ENCODE data around the gene TMEM184B.

TMEM184B gene

DNA sequence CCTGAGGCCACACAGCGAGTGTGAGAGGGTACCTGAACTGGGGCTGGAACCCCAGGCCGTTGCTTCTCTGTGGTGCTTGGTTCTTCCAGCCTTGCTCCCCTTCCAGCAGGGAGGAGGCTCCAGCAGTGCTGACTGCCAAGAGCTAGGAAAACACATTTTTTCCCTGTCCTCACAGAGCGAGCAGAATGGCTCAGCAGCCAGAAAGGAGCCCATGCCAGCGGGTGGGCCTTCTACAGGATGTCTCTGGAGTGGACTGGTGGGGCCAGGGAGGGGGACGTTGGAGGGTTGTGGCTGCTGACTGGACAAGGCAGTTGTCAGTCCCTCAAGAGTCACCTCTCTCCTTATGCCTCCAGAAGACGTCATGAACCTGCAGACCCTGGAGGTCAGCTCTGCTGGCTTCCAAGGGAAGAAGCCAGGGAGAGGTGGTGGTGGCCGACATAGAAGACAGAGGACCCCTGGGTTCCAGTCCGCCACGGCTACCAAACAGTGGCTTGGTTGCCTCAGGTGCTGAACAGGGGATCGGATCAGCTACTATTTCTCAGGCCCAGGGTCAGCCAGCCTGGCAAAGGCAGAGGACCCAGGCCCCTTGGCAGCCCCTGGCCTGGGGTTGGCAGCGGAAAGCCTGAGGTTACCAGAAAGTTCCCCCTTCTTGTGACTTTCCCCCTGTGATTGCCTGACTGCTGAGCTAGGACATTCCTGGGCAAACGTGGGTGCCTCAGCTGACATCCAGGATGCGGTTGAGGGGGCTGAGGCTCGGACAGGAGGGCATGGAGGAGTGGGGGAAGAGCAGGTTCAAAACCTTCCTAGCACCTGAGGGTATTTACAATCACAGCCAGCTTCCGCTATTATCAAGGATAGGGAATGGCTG lies 67.3 kb downstream of the TMEM184B start:
- no peak for DNase-seq

DNA sequence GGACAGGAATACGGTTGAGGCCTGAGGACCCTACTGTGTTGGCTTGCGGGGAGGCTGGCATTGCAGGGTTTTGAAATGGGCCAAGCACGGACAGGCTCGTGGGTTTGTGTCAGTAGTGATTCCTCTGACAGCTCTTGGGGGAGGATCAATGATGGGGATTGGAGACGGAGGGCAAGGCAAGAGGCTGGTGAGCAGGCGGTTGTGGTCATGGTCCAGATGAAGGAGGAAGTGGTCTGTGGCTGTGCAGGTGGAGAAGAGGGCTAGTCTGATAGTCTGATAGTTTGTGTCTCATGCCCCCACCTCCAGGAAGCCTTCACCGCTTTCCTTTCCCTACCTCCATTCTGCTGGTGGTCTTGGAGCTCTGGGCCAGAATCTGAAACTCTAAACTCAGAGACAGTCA lies 68.0 kb downstream of the TMEM184B start:
- DNase-seq = no peak

DNA sequence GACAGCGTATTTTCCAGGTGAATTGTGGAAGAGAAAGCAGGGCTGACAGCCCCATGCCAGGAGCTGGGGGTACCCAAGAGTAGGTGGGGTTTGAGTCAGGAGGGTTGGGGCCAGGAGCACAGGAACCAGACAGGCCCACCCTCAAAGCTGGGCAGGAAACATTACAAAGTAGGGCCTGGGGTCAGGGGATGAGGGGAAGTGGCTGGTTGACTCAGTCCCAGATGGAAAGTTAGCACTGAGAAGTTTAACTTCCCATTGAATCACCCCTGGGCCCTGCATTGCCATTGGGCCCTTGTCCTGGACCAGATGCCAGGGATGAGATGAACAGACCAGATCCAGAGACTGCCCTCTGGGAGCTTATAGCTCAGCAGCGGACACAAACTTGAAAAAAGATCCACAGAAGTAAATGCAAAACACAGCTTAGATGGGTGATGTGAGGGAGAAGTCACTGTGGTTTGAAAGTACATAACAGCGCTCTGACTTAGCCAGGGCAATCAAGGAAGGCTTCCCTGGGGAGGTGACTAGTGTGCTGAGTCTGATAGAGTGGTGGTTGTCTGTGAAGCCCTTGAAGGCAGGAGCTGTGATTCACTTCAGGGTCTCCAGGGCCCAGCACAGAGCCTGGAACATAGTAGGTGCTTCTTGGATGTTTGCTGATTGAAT lies 68.8 kb downstream of the TMEM184B start:
- no peak for DNase-seq

DNA sequence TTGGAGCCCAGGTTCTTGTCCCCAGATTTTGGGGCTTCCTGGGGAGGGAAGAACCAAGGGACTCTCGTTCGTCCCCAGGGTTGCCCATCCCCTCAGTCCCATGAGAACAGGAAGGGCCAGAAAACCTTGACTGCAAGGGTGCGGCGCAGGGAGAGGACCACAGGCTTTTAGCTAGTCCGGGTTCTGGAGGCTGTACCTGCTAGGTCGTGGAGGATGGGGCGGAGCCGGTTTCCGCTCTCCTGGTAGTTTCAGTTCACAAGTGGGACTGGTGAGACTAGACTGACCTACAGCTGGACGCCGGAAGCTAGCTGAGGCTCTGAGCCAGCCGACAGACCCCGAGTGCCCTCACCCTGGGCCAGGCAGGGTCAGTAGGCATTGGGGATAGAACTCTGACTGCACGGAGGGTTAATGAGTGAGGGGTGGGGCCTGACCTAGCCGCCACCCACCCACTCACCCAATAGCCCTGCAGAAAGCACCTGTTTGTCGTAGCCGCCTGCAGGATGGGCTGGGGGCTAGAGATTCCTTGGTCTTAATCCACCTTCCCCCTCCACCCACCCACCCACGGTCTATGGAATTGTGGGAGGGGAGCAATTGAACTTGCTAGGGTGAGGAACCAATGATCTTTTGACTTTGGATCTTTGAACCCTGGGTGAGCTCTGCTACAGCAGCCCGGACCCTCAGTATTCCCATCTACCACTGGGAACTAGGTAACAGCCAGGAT lies 69.6 kb downstream of the TMEM184B start:
- peak; percentile 65 for DNase-seq

DNA sequence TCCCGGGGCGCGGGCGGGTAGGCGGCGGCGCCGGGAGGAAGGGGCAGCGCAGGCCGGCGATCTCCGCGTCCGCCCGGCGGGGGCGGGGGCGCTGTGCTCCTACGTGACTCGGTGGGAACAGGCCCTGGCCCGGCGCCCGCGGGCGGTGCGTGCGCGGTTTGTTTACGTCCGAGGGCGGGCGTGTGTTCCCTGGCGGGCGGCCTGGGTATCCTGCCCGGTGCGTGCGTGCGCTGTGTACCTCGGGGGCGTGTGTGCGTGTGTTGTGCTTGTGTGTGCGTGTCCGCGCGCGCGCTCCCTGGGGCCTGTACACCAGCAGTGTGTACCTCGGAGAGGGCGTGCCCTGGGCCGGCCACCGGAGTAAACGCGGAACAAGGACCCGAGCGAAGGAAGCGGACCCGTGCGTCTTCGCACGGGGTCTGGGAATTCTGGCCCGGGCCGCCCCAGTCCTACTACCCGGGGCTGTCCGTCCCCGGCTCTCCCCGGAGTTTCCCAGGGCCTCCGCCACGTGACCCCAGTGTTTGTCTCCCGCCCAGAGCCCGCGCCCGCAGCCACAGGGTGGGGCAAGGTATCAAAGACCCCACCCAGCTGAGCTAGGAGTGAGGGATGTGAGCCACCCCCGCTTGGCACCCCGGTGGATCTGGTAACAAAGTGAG lies 70.2 kb downstream of the TMEM184B start:
- peak; percentile 80 for DNase-seq

DNA sequence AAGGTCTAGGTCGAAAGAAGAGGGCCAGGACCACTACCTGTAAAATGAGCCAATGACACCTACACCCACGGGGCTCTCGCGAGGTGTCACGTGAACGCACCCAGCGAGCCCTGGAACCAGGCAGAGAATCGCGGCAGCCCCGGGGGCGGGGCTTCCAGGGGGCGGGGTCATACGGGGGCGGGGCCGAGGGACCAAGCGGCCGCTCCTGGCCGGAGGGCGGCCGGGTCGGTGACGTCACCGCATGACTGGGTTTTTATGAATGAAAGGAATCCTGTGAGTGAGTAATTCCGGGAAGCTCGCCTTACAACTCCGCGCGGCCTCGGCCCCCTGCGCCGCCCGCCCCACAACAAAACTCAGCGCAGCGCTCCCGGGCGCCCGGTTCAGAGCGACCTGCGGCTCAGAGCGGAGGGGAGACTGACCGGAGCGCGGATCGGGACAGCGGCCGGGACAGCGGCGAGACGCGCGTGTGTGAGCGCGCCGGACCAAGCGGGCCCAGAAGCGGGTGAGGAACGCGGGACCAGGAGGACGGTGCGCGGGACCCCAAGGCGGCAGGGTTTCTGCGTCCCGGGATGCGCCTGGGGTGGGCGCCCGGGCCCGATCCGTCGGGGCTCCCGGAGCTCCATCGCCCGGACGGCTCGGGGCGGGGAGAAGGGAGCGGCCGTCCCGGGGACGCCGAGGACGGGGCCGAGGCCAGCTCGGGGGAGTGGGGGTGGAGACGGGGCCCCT lies 70.9 kb downstream of the TMEM184B start, which contains the start of gene MAFF:
Gene MAFF, plus strand, starts transcription at position 284 of the 726 bp plus-strand sequence. CDS start 11,860 bp downstream, outside the sequence.
- peak; percentile 91 for DNase-seq

DNA sequence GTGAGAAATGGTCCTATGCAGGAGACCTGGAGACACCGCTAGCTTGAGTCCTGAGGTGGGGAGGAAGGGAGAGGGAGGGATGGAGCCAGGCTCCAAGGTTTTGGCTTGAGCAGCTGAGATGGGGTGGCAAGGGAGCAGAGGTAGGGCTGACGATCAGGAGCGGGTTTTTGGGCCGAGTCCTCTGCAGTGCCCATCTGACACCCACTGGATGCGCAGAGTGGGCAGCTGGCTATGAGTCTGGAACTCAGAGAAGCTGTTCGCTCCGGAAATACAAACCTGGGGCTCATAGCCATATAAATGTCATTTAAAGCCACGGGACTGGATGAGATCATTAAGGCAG lies 71.5 kb downstream of the TMEM184B start:
- peak; percentile 75 for DNase-seq

DNA sequence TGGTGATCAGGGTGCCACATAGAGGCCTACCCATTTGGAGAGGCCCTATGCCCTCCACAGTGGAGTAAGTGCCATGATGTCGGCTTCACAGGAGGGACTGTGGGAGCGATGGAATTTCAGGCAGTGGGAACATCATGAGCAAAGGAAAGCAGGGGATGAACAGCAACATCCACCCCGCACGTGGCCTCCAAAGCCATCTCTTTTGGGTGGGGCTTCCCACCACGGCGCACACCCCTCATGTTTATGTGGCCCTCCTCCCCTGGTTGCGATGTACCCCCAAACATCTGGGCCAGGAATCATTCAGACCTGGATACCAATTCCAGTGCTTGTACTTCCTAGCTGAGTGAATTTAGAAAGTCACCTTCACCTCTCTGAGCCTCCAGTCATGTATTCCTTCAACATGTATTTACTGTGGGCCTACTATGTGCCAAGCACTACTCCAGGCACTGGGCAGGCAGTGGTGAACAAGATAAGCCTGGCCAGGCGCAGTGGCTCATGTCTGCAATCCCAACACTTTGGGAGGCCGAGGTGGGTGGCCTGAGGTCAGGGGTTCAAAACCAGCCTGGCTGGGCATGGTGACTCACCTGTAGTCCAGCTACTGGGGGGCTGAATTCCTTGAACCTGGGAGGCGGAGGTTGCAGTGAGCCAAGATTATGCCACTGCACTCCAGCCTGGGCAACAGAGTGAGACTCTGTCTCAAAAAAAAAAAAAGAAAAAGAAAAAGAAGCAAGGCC lies 72.8 kb downstream of the TMEM184B start:
- DNase-seq = no peak

DNA sequence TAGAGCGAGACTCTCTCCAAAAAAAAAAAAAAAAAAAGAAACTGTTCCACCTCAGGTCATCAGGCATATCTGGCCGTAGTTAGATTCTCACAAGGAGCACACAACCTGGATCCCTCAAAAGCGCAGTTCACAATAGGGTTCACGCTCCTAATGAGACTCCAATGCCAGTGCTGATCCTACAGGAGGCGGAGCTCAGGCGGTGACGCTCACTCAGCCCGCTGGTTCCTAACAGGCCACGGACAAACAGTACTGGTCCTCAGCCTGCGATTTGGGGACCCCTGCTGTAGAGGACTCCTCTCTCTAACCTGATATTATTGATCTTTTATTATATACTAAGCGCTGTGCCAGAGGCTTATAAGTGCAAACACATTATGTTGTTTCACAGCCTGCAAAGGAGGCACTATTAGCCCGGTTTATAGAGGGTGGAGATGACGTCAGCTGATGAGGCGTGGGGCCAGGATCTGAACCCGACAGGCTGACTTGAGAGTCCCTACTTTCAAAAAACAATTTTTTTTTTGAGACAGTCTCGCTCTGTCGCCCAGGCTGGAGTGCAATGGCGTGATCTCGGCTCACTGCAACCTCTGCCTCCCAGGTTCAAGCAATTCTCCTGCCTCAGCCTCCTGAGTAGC lies 75.9 kb downstream of the TMEM184B start:
- no peak for DNase-seq

DNA sequence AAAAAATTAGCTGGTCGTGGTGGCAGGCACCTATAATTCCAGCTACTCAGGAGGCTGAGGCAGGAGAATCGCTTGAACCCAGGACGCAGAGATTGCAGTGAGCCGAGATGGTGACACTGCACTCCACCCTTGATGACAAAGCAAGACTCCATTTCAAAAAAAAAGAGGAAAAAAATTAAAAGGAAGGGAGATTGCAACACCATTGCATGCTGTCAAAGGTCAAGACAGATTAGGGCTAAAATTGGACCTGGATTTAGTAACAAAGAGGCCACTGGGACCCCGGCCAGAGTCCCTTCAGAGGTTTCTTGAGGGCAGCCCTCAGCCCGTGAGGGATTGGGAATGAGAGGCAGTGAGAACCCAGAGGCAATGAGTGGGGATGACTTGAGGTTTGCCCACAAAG lies 79.2 kb downstream of the TMEM184B start:
- no peak for DNase-seq

DNA sequence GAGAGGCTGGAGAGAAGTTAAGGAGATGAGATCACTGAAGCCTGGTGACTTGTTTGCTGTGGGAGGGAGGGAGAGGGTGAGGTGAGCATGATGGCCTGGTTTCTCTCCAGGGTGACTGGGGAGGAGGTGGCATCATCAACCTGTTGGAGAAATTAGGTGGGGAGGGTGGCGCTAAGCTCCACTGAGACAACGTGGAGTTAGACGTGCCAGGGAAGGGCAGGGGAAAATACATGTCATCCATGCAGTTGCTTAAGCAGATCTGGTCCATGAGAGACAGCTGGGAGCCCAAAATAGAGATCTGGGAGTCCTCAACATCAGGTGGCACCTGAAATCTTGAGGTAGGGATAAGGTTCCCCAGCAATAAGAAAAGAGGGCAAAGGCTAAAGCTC lies 80.3 kb downstream of the TMEM184B start:
- DNase-seq = no peak

DNA sequence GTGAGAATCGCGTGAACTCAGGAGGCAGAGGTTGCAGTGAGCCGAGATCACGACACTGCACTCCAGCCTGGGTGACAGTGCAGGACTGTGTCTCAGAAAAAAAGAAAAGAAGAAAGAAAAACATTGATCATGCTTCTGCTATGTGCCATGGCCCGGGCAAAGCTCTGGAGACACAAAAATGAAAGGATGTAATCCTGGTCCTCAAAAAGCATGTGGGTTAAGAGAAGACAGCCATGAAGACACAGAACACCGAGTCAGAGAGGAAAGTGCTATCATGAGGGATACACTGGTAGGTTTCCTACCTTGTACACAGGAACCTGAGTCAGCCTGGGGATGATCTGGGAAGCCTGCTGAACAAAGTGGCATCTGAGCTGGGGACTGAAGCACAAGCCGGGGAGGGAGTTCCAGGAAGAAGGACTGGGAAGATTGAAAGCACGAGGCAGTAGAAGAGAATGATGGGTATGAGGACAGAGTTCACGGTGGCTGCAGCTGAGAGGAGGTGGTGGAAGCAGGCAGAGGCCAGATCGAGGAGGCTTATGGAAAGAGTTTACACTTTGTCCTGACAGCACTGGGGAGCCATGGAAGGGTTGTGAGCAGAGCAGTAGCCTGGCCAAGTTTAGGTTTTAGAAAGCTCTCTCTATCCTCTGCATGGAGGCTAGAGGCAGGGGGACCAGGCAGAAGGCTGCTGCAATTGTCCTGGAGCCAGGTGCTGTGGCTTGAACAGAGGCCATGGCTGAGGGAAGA lies 80.9 kb downstream of the TMEM184B start:
- no peak for DNase-seq

DNA sequence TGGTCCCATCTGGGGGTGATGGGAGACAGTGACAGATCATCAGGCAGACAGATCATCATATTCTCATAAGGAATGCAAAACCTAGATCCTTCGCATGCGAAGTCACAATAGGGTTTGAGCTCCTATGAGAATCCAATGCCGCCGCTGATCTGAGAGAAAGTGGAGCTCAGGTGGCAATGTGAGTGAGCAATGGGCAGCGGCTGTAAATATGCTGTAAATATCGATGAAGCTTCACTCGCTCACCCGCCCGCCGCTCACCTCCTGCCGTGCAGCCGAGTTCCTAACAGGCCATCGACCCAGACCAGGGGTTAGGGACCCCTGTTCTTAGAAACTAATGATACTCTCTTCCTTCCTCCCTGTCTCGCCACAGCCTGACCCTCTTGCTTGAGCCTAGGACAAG lies 81.8 kb downstream of the TMEM184B start:
- no peak for DNase-seq

DNA sequence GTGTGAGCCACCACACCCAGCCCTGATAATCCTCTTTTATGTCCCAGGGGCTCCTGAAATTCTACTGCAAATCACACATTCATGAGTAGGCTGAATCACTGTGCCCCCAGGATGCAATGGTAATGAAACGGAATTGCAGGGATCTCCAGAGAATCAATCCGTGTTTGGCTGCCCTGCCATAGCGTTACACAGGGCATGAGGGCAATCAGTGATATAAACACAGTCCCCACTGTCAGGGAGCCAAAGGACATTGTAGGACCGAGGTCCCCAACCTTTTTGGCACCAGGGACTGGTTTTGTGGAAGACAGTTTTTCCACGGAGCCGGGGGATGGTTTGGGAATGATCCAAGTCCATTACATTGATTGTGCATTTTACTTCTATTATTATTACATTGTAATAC lies 82.2 kb downstream of the TMEM184B start:
- DNase-seq = no peak

DNA sequence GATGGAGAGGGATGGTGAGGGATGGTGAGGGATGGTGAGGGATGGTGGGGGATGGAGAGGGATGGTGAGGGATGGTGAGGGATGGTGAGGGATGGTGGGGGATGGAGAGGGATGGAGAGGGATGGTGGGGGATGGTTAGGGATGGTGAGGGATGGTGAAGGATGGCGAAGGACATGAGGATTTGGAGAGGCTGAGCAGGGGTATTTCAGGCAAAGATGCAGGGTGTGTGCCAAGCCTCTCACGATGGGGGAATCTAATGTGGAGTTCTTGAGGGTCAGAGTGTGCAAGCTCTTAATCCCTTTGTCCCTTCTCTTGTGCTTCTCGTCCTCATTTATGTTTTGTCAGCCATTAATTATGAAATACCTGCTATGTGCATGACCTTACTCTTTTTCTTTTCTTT lies 83.7 kb downstream of the TMEM184B start:
- no peak for DNase-seq

DNA sequence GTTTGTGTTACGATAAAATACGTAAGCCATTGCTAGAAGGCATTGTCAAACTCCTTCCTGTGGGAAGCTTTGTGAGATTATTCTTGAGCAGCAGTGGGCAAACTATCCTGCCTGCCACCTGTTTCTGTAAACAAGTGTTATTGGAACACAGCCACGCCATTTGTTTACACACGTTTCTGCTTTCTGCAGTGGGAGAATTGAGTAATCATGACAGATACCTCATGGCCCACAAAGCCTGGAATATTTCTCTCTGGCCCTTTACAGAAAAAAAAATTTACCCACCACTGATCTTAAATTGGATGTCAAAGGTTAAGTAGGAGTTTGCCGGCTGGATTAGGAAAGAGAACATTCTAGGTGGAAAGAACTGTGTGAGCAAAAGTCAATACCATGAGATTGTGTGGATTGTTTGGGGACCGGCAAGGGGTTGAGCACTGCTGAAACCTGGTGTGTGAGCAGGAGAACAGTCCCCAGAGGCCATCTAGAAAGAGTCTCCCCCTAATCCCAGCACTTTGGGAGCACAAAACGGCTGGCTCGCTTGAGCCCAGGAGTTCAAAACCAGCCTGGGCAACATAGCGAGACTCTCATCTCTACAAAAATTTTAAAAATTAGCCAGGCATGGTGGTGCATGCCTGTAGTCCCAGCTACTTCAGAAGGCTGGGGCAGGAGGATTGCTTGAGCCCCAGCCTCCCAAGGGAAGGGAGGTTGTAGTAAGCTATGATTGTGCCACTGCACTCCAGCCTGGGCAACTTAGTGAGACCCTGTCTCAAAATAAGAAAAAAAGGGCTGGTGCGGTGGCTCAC lies 85.2 kb downstream of the TMEM184B start:
- no peak for DNase-seq

DNA sequence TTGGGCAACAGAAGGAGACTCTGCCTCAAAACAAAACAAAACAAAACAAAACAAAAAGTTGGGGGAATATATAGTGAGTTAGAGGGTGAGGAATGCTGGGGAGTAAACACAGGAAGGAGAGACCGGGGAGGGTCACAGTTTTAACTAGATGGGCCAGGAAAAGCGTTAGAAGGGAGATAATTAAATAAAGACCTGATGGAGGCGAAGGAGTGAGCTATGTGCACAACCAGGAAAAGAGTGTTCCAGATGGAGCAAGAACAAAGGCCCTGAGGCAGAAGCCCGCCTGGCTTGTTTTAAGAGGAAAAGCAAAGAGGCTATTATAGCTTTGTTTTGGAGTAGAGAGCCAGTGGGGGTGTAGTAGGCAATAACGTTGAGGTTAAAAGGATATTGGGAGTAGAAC lies 86.4 kb downstream of the TMEM184B start:
- no peak for DNase-seq

DNA sequence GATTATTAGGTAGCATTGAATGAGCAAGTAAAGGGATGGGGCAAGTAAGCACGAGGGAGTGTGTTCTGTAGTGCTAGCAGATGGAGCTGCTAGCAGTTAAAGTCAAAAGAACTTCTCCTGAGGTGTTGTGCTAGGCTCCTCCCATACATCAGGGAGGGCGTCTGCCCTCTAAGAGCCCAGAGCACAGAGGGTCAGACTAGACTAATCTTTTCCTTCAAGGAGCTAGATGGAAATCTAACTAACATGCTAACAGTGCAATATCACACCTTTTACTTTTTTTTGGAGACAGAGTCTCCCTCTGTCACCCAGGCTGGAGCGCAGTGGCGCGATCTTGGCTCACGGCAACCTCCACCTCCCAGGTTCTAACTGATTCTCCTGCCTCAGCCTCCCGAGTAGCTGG lies 88.0 kb downstream of the TMEM184B start:
- no peak for DNase-seq

All from right kidney (tissue), 1 donor.